HepG2 (cell line): Measurements from ENCODE around the gene RRM2. TPM values are rescaled to one million over a fixed set of nuclear protein-coding genes. Genes with fewer than 3 reads are reported as not detected.

ENCODE experiments used
- ARHGAP35 ChIP-seq: sonication (generic); formaldehyde crosslinking; IDR thresholded peaks from 2 replicates; pipeline ENCODE4 v1.9.0; 2022; ENCODE audit warnings: mild to moderate bottlenecking, inconsistent platforms, moderate library complexity, missing genetic modification reagents, borderline replicate concordance
- BORCS8-MEF2B ChIP-seq: sonication (generic); formaldehyde crosslinking; IDR thresholded peaks from 2 replicates; pipeline ENCODE4 v1.8.0; 2022; ENCODE audit warnings: mild to moderate bottlenecking, missing genetic modification reagents
- DPF2 ChIP-seq: sonication (generic); formaldehyde crosslinking; IDR thresholded peaks from 2 replicates; pipeline ENCODE4 v1.4.0; 2020; ENCODE audit warnings: mild to moderate bottlenecking, low read depth, missing genetic modification reagents, borderline replicate concordance
- HHEX ChIP-seq: IDR thresholded peaks from 2 replicates; pipeline ENCODE4 v1.6.1; 2016; ENCODE audit warnings: control low read depth
- KDM5A ChIP-seq: fragments of 200-600 bp; sonication (generic); IDR thresholded peaks from 2 replicates; pipeline ENCODE4 v1.7.0; 2018; ENCODE audit warnings: antibody characterized with exemption, mild to moderate bottlenecking, low read length, borderline replicate concordance
- MAFK ChIP-seq, 2 experiments: IDR thresholded peaks in 1 of 2; conservative IDR thresholded peaks in 1 of 2; 2 replicates each; pipeline ENCODE4 v1.6.1; 2011; ENCODE audit warnings: improper control_type of control experiment in 2 of 2, low read length in 2 of 2
- NFKB2 ChIP-seq: sonication (generic); formaldehyde crosslinking; IDR thresholded peaks from 2 replicates; pipeline ENCODE4 v1.4.0; 2020; ENCODE audit warnings: missing genetic modification reagents, borderline replicate concordance
- PHF20 ChIP-seq: sonication (generic); formaldehyde crosslinking; IDR thresholded peaks from 2 replicates; pipeline ENCODE4 v1.5.0; 2020; ENCODE audit warnings: mild to moderate bottlenecking, missing genetic modification reagents
- POLR2AphosphoS2 ChIP-seq: IDR thresholded peaks from 2 replicates; pipeline ENCODE4 v1.6.1; 2011; ENCODE audit warnings: low read depth, low read length, improper control_type of control experiment
- PRMT3 ChIP-seq: sonication (generic); formaldehyde crosslinking; IDR thresholded peaks from 2 replicates; pipeline ENCODE4 v1.8.1; 2022; ENCODE audit warnings: low read depth, mild to moderate bottlenecking, moderate library complexity, missing genetic modification reagents, borderline replicate concordance
- RFXAP ChIP-seq: sonication (generic); formaldehyde crosslinking; IDR thresholded peaks from 2 replicates; pipeline ENCODE4 v1.4.0; 2020; ENCODE audit warnings: missing genetic modification reagents, borderline replicate concordance
- SALL2 ChIP-seq: sonication (generic); formaldehyde crosslinking; IDR thresholded peaks from 2 replicates; pipeline ENCODE4 v1.8.1; 2023; ENCODE audit warnings: mild to moderate bottlenecking, missing genetic modification reagents, inconsistent platforms
- SCMH1 ChIP-seq: sonication (generic); formaldehyde crosslinking; IDR thresholded peaks from 2 replicates; pipeline ENCODE4 v1.9.0; 2021; ENCODE audit warnings: missing genetic modification reagents, mild to moderate bottlenecking, borderline replicate concordance
- SIX1 ChIP-seq: sonication (generic); formaldehyde crosslinking; IDR thresholded peaks from 2 replicates; pipeline ENCODE4 v1.4.0; 2020; ENCODE audit warnings: missing genetic modification reagents, borderline replicate concordance
- SIX4 ChIP-seq: sonication (generic); formaldehyde crosslinking; IDR thresholded peaks from 2 replicates; pipeline ENCODE4 v1.4.0; 2020; ENCODE audit warnings: missing genetic modification reagents
- SP1 ChIP-seq, 2 experiments: fragments of 450-650 bp in 1 of 2; sonication (generic) in 1 of 2; formaldehyde crosslinking in 1 of 2; IDR thresholded peaks; 2 replicates each; pipeline versions ENCODE4 v1.4.0 to v1.6.1; 2016 to 2020; ENCODE audit warnings: missing genetic modification reagents in 1 of 2
- STAT5B ChIP-seq: sonication (generic); formaldehyde crosslinking; IDR thresholded peaks from 2 replicates; pipeline ENCODE4 v1.4.0; 2020; ENCODE audit warnings: missing genetic modification reagents
- ZFYVE20 ChIP-seq: sonication (generic); formaldehyde crosslinking; IDR thresholded peaks from 2 replicates; pipeline ENCODE4 v1.8.0; 2023; ENCODE audit warnings: low read depth, mild to moderate bottlenecking, moderate library complexity, missing genetic modification reagents, borderline replicate concordance
- ZNF230 ChIP-seq: sonication (generic); formaldehyde crosslinking; IDR thresholded peaks from 2 replicates; pipeline ENCODE4 v1.4.0; 2020; ENCODE audit warnings: mild to moderate bottlenecking, missing genetic modification reagents
- ZNF431 ChIP-seq: sonication (generic); formaldehyde crosslinking; IDR thresholded peaks from 2 replicates; pipeline ENCODE4 v1.9.0; 2022; ENCODE audit warnings: missing genetic modification reagents, low read depth, mild to moderate bottlenecking, borderline replicate concordance
- ZNF44 ChIP-seq: sonication (generic); formaldehyde crosslinking; IDR thresholded peaks from 2 replicates; pipeline ENCODE4 v1.5.1; 2020; ENCODE audit warnings: mild to moderate bottlenecking, missing genetic modification reagents
- ZNF484 ChIP-seq: sonication (generic); formaldehyde crosslinking; IDR thresholded peaks from 2 replicates; pipeline ENCODE4 v1.5.1; 2020; ENCODE audit warnings: mild to moderate bottlenecking, low read depth, missing genetic modification reagents, borderline replicate concordance
- ZNF569 ChIP-seq: sonication (generic); formaldehyde crosslinking; IDR thresholded peaks from 2 replicates; pipeline ENCODE4 v1.5.0; 2020; ENCODE audit warnings: mild to moderate bottlenecking, missing genetic modification reagents, moderate library complexity, borderline replicate concordance
- ZNF766 ChIP-seq: sonication (generic); formaldehyde crosslinking; IDR thresholded peaks from 2 replicates; pipeline ENCODE4 v1.5.0; 2020; ENCODE audit warnings: missing genetic modification reagents, borderline replicate concordance
- ZSCAN29 ChIP-seq: sonication (generic); formaldehyde crosslinking; conservative IDR thresholded peaks from 2 replicates; pipeline ENCODE4 v1.4.0; 2020; ENCODE audit warnings: mild to moderate bottlenecking, missing genetic modification reagents
- polyA plus RNA-seq, 8 experiments: library from polyadenylated mRNA; depleted of rRNA in 3 of 8; stranded (reverse) in 7 of 8; unstranded in 1 of 8; fragments of >200 nt; fragmentation: Illumina TruSeq in 4 of 8; extraction: Trizol in 4 of 8; gene quantifications; 2 replicates each; pipeline versions ENCODE4 v1.2.1 to v1.2.3, GENCODE V29; 2011 to 2016; ENCODE audit warnings: low read depth in 4 of 8, missing spikeins in 1 of 8, mixed read lengths in 1 of 8; ENCODE audit not compliant: insufficient read depth in 1 of 8
- total RNA-seq, 5 experiments: library from RNA; depleted of rRNA; stranded (reverse); fragments of >200 nt; fragmentation: Illumina TruSeq; extraction: Trizol; gene quantifications; 2 replicates each; pipeline ENCODE4 v1.2.3, GENCODE V29; 2016; ENCODE audit warnings: low read depth in 1 of 5
- TF ChIP-seq, protein P1 (sequence below): IDR thresholded peaks from 2 replicates; pipeline ENCODE4 v1.6.1; 2016; ENCODE audit warnings: mild to moderate bottlenecking, missing biosample characterization, missing genetic modification reagents
- TF ChIP-seq, protein P2 (sequence below): sonication (generic); formaldehyde crosslinking; IDR thresholded peaks from 2 replicates; pipeline ENCODE4 v1.4.0; 2020; ENCODE audit warnings: missing genetic modification reagents
- TF ChIP-seq, protein P3 (sequence below): sonication (generic); formaldehyde crosslinking; IDR thresholded peaks from 2 replicates; pipeline ENCODE4 v1.4.0; 2020; ENCODE audit warnings: missing genetic modification reagents

Gene RRM2
- total and polyA plus RNA-seq, 2 of the 13 experiments (the other 11 are each of a cell fraction or from before 2014, with no cell fraction given), result 31.3 to 150 TPM

DNA sequence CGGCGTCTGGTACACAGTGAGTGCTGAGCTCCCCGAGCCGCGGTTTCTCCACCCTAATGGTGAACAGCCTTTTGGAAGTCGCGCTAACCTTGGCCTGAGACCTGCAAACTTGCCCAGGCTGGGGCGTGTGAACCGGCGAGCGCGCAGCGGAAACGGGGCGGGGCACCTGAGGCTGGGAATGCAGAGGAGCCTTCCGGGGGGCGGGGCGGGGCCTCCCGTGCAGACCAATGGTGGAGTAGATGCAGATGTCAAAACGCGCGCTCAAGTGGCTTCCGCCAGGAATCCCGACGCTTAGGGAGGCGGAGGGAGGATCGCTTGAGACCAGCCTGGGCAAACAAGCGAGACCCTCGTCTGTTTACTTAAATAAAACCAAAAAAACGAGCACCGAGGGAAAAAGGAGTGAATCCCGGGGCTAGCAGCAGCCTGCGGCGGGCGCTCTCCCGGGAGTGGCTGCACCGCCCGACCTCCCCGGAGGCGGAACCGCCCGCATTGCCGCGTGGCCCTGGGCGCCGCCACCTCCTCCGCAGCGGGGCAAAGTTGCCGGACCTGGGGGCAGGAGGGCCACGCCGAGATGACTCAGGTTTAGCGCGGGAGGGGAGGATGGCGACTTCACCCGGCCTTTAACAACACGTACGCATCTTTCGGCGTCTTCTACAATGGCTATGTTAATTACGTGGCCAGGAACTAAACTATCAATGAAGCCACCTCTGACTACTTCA, 2.2 kb upstream of the RRM2 start (continued):
- TF ChIP-seq BORCS8-MEF2B (CRISPR knock-in tag) (peak; percentile 88; the same call in 1 of the 2 replicates), SIX4 (peak; percentile 38; the same call in 1 of the 2 replicates), ARHGAP35 (CRISPR knock-in tag) (peak; percentile 86; the same call in 1 of the 2 replicates), ZNF230 (CRISPR knock-in tag) (peak; percentile 79), HHEX (CRISPR knock-in tag) (no peak), ZNF569 (no peak; the same call in 1 of the 2 replicates), PHF20 (CRISPR knock-in tag) (peak; percentile 50; the same call in 1 of the 2 replicates), NFKB2 (peak; percentile 81; the same call in 1 of the 2 replicates), PRMT3 (CRISPR knock-in tag) (peak; percentile 82; the same call in 1 of the 2 replicates), ZFYVE20 (CRISPR knock-in tag) (no peak), DPF2 (CRISPR knock-in tag) (no peak), KDM5A (no peak), SP1 (IDR thresholded peaks at IDR 0.05) (no peak), SP1 (CRISPR knock-in tag; IDR thresholded peaks at IDR 0.05) (peak; percentile 68), ZNF484 (CRISPR knock-in tag) (peak; percentile 86; the same call in 1 of the 2 replicates), SIX1 (CRISPR knock-in tag) (peak; percentile 62; the same call in 1 of the 2 replicates), ZNF766 (CRISPR knock-in tag) (peak; percentile 79; the same call in 1 of the 2 replicates), STAT5B (CRISPR knock-in tag) (peak; percentile 73), ZNF431 (peak; percentile 97), POLR2AphosphoS2 (no peak), RFXAP (CRISPR knock-in tag) (peak; percentile 75), MAFK (conservative IDR thresholded peaks at IDR 0.05 in 1 of 2, IDR thresholded peaks at IDR 0.05 in 1 of 2; ENCODE audit: low read length in 2 of 2) (no peak; a peak in 1 of 4 replicates), SALL2 (CRISPR knock-in tag) (no peak; the same call in 1 of the 2 replicates), SCMH1 (CRISPR knock-in tag) (no peak), ZNF44 (CRISPR knock-in tag) (0 out of 2 replicates have a peak, but pooled peaks have one; percentile 67), ZSCAN29 (CRISPR knock-in tag) (peak; percentile 89)
- TF ChIP-seq, protein P1, sequence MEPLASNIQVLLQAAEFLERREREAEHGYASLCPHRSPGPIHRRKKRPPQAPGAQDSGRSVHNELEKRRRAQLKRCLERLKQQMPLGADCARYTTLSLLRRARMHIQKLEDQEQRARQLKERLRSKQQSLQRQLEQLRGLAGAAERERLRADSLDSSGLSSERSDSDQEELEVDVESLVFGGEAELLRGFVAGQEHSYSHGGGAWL (CRISPR knock-in tag), result peak; percentile 93
- TF ChIP-seq, protein P2, sequence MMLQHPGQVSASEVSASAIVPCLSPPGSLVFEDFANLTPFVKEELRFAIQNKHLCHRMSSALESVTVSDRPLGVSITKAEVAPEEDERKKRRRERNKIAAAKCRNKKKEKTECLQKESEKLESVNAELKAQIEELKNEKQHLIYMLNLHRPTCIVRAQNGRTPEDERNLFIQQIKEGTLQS (CRISPR knock-in tag), result peak; percentile 90
- TF ChIP-seq, protein P3, sequence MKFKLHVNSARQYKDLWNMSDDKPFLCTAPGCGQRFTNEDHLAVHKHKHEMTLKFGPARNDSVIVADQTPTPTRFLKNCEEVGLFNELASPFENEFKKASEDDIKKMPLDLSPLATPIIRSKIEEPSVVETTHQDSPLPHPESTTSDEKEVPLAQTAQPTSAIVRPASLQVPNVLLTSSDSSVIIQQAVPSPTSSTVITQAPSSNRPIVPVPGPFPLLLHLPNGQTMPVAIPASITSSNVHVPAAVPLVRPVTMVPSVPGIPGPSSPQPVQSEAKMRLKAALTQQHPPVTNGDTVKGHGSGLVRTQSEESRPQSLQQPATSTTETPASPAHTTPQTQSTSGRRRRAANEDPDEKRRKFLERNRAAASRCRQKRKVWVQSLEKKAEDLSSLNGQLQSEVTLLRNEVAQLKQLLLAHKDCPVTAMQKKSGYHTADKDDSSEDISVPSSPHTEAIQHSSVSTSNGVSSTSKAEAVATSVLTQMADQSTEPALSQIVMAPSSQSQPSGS (CRISPR knock-in tag), result peak; percentile 76; the same call in 1 of the 2 replicates
